22Rv1 (cell line): ENCODE measurements around the gene SNX3.
A peak's percentile ranks its signal among the peaks of the same experiment; 100 is the strongest.

Source experiments
- H3K27ac ChIP-seq: fragments of 450-650 bp; 2 replicates; pipeline ENCODE4 v1.5.1; 2017
- ZFX ChIP-seq: fragments of 450-650 bp; IDR thresholded peaks from 2 replicates; pipeline ENCODE4 v1.6.1; 2017; ENCODE audit warnings: antibody characterized with exemption, borderline replicate concordance
- TF ChIP-seq, protein P1 (sequence below): fragments of 450-650 bp; IDR thresholded peaks from 2 replicates; pipeline ENCODE4 v1.5.1; 2017; ENCODE audit warnings: mild to moderate bottlenecking

Gene SNX3

DNA sequence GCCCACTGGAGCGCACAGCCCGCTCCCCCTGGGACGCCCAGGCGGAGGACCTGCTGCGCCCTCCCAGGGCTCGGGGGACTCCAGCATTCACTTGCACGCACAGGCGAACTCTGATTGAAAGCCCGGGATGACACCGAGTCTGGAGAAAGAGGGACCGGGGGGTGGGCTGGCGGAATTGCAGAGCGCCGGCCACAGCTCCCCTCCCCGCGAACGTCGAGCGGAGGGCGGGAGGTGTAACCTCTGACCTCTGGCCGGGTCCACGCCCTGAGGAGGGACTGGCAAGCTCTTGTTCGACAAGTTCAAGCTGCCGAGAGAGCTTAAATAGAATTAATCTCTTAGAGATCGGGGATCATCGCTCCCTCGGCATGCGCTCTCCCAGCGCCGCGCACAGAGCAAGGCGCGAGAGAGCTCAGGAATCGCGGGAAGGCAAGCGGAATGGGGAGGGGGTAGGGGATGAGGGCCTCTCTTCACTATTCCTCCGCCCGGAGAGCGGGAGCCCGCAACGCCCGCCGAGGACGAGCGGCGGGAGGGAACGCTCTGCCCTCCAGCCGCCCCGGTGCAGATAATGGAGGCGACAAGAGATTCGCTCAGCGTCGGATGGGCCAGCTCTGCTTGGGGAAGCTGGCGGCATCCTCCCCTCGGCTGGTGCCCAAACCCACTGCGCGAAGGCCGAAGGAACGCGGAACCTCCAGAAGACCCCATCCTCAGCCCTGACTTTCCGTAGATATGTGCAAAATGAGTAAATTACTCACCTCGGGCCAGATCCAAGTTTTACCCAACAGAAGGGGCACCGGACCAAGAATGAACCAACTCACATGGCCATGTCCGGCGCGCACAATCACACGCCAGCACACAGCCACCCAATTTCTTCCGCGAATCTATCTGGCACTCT is 95.8 kb downstream of the SNX3 start:
- H3K27ac ChIP-seq = no peak overlapping the region
- TF ChIP-seq, protein P1, sequence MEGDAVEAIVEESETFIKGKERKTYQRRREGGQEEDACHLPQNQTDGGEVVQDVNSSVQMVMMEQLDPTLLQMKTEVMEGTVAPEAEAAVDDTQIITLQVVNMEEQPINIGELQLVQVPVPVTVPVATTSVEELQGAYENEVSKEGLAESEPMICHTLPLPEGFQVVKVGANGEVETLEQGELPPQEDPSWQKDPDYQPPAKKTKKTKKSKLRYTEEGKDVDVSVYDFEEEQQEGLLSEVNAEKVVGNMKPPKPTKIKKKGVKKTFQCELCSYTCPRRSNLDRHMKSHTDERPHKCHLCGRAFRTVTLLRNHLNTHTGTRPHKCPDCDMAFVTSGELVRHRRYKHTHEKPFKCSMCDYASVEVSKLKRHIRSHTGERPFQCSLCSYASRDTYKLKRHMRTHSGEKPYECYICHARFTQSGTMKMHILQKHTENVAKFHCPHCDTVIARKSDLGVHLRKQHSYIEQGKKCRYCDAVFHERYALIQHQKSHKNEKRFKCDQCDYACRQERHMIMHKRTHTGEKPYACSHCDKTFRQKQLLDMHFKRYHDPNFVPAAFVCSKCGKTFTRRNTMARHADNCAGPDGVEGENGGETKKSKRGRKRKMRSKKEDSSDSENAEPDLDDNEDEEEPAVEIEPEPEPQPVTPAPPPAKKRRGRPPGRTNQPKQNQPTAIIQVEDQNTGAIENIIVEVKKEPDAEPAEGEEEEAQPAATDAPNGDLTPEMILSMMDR = no peak
- no peak for TF ChIP-seq ZFX

DNA sequence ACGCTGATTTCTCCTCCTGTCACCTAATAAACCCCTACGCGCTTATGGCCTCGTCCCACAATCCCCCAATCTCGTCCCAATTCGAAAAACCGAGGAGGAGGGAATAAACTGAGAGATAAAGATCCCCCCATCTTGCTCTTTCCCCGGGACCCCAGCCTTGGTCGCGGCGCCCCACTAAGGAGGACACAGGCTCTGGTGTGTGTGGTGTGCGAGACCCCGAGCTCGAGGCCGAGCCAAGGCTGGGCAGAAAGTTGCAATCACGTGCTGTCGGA is 96.4 kb downstream of the SNX3 start:
- TF ChIP-seq, protein P1 = no peak
- TF ChIP-seq ZFX = no peak
- H3K27ac ChIP-seq = no peak overlapping the region

DNA sequence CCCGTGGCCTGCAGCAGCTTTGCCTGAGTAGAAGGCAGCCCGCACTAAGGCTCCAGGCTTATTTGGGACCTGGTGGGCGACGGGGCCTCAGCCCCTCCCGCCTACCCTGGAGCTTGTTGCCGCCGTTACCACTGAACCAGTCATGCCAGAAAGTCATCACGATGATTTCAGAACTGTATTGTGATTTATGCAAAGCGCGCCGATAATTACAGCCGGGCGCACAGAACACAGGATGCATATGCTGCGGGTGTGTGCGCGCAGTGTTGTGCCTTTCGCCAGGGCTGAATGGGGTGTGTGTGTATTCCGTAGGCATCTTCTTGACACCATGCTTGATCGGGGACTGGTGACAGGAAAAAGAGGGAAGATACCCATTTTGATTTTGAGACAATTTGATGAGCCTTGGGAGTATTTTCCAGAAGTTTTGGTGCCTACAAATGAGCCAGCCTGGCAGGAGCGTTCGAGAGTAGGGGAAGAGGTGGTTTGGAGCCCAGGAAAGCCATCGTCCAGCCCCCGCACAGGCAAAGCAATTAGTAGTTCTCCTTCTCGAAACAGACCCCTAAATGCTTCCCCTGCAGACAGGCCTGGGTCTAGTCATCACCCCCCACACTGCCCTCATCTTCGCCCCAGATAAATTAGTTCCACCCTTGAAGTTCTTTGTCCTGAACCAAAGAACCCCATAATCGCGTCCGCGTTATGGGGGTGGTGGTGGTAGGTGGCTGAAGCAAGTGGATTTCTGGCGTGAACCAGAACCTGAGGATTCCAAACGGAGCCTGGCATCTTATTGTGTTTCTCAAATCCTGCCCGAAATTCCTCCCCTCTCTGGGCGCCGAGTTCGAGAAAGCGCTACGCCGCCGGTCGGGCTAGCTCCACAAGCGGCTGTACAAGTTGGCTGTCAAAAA is 96.9 kb downstream of the SNX3 start:
- no peak overlapping the region for H3K27ac ChIP-seq
- TF ChIP-seq ZFX = no peak
- TF ChIP-seq, protein P1 = no peak

DNA sequence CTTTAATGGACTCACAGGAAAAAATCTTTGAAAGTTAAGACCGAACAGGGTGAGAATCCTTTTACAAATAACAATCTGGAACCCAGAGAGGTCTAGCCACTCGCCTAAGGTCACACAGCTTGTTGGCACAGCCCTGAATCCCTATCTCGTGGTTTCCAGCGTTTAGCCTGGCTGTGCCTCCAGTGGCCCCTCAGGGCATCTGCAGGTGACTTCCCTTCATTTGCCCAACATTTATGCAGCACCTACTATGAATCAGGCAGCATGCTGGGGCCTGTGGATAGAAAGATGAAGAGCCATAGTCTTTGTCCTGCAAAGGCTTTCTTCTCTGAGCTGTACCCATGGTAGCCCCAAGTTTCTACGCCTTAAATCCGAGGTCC is 97.6 kb downstream of the SNX3 start:
- TF ChIP-seq, protein P1 = peak; percentile 31
- no peak for TF ChIP-seq ZFX
- no peak overlapping the region for H3K27ac ChIP-seq

DNA sequence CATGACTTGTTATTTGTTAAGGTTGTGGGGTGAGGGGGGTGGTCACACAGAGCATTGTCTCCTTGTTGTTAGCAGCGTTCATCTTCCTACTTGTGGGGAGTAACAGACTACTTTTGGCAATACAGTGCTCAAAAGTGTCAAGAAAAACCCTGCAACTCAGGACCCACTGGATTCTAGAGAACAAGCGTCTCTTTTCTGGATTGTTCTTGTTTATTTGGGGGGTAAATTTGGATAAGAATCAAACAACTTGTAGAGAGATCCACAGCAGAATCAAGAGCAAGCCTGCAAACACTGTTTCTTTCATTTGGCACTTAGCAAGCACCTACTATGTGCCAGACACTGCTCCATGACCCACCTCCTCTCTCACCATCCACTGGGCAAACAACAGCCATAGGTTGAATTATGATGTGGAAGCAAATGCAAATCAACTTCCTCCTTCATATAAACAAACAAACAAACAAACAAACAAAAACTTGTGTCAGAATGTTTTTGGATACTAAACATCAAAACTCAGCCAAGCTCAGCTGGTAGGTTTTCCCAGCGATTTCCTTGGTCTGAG is 99.0 kb downstream of the SNX3 start:
- no peak overlapping the region for H3K27ac ChIP-seq
- no peak for TF ChIP-seq ZFX
- TF ChIP-seq, protein P1 = no peak
